Uterus (tissue), 2 donors: ENCODE data around the gene FIGN.

ENCODE experiments used
- POLR2A ChIP-seq, 2 donors: fragments of 450-650 bp; IDR thresholded peaks; one replicate each; pipeline ENCODE4 v1.6.1; 2016; ENCODE audit warnings: antibody characterized with exemption in 2 of 2, mild to moderate bottlenecking in 1 of 2, moderate library complexity in 1 of 2
- TF ChIP-seq, protein P1 (sequence below), 4 experiments: fragments of 200-600 bp in 2 of 4; fragments of 450-650 bp in 2 of 4; sonication (generic) in 2 of 4; IDR thresholded peaks; one replicate each; pipeline ENCODE4 v1.5.1; 2016 to 2019; ENCODE audit warnings: antibody characterized with exemption in 4 of 4, mild to moderate bottlenecking in 2 of 4, moderate library complexity in 1 of 4

DNA sequence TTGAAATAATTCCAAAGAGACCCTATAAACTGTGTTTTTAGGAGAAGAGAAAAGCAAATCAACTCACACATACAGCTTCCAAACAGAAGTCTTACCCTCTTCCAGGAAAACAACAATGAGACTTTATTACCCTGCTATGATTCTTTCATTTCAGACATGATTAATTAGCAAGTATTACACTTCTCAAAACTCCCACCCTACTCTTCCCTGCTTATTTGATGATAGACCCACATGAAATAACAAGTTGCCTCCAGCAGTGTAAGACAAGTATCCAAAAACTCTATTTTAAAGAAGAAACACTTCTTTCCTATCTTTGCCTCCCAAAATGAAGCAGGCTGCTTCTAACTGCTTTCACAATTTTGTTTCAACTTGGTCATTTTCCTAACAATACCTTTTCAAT lies 4.1 kb downstream of the FIGN start:
- TF ChIP-seq, protein P1, sequence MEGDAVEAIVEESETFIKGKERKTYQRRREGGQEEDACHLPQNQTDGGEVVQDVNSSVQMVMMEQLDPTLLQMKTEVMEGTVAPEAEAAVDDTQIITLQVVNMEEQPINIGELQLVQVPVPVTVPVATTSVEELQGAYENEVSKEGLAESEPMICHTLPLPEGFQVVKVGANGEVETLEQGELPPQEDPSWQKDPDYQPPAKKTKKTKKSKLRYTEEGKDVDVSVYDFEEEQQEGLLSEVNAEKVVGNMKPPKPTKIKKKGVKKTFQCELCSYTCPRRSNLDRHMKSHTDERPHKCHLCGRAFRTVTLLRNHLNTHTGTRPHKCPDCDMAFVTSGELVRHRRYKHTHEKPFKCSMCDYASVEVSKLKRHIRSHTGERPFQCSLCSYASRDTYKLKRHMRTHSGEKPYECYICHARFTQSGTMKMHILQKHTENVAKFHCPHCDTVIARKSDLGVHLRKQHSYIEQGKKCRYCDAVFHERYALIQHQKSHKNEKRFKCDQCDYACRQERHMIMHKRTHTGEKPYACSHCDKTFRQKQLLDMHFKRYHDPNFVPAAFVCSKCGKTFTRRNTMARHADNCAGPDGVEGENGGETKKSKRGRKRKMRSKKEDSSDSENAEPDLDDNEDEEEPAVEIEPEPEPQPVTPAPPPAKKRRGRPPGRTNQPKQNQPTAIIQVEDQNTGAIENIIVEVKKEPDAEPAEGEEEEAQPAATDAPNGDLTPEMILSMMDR (IDR thresholded peaks at IDR 0.05): no peak
- TF ChIP-seq POLR2A (IDR thresholded peaks at IDR 0.05): no peak
